Erythroblast (primary cell): ENCODE results near the gene CC2D1A.
"Not testable (repeated sequence)": the region's sequence is repeated elsewhere in the genome, so short reads cannot be mapped to it uniquely, and the experiment has no call there.

Experiments
- GATA1 ChIP-seq: IDR thresholded peaks from 2 replicates; pipeline ENCODE4 v1.6.1; 2011; ENCODE audit warnings: low read depth, mild to moderate bottlenecking, control low read depth, low read length, moderate library complexity
- POLR2A ChIP-seq: IDR thresholded peaks from 2 replicates; pipeline ENCODE4 v1.6.1; 2011; ENCODE audit warnings: mild to moderate bottlenecking, low read length

DNA sequence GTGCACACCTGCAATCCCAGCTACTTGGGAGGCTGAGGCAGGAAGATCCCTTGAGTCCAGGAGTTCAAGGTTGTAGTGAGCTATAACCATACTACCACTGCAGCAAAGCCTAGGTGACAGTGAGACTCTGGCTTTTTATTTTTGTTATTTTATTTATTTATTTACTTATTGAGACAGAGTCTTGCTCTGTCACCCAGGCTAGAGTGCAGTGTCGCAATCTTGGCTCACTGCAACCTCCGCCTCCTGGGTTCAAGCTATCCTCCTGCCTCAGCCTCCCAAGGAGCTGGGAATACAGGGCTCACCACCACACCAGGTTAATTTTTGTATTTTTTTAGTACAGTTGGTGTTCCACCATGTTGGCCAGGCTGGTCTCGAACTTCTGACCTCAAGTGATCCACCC lies 67.5 kb downstream of the CC2D1A start:
- not testable (repeated sequence) for TF ChIP-seq POLR2A, GATA1
